ENCODE results near the gene CSTPP1. TPM values are rescaled to one million over a fixed set of nuclear protein-coding genes. Genes with fewer than 3 reads are reported as not detected.

The CSTPP1 gene
- total RNA-seq, 3 donors from 2014 or later (not counting 1 experiment from before 2014, with no cell fraction given) = 16.2 to 17.8 (median 16.9) TPM

- Histone ChIP-seq H3K36me3 (ENCODE audit: control insufficient read depth, insufficient read depth, low read length) (no peaks in the 10 kb centered on the region), H3K9me3 (ENCODE audit: control insufficient read depth, insufficient read depth, low read length) (no peaks in the 10 kb centered on the region), H3K27ac (ENCODE audit: low read length) (peak overlapping the region; percentile 39), H3K4me1 (ENCODE audit: control insufficient read depth, insufficient read depth, low read length) (peaks cover 31% of the 10 kb centered on the region), H3K4me3 (ENCODE audit: low read length) (no peak overlapping the region), H3K27me3 (ENCODE audit: control insufficient read depth, insufficient read depth, low read length) (no peaks in the 10 kb centered on the region)
- Mint-ChIP-seq H3K27me3 (ENCODE audit: low read depth in 2 of 2) (no peaks in the 10 kb centered on the region), H3K4me1 (peaks cover 26 to 30% of the 10 kb centered on the region in 2 donors), H3K4me3 (peak overlapping the region; percentile 64), H3K9me3 (no peaks in the 10 kb centered on the region), H3K36me3 (no peaks in the 10 kb centered on the region), H3K27ac (peak overlapping the region; percentile 64 to 87)
- DNase-seq (peak in 1 of 2 donors; percentile 69), ATAC-seq (peak; percentile 80 to 89 (median 85))
- 34% methylated on average over 18 of the region's 18 CpGs for WGBS (ENCODE audit: insufficient coverage)
- TF ChIP-seq CTCF (IDR thresholded peaks at IDR 0.05) = no peak
- intact Hi-C loops (cut with micrococcal nuclease) = no loop called here
Measured at GRCh38 chr11:47154616-47155570, 218.3 kb downstream of the CSTPP1 start.

GRCh38 chr11:47155879-47156278, 219.3 kb downstream of the CSTPP1 start:
- intact Hi-C loops (cut with micrococcal nuclease) = no loop called here
- Histone ChIP-seq H3K4me3 (ENCODE audit: low read length) (no peak overlapping the region), H3K4me1 (ENCODE audit: control insufficient read depth, insufficient read depth, low read length) (peaks cover 31% of the 10 kb centered on the region), H3K27ac (ENCODE audit: low read length) (no peak overlapping the region), H3K9me3 (ENCODE audit: control insufficient read depth, insufficient read depth, low read length) (no peaks in the 10 kb centered on the region), H3K27me3 (ENCODE audit: control insufficient read depth, insufficient read depth, low read length) (no peaks in the 10 kb centered on the region), H3K36me3 (ENCODE audit: control insufficient read depth, insufficient read depth, low read length) (no peaks in the 10 kb centered on the region)
- H3K36me3 Mint-ChIP-seq = no peaks in the 10 kb centered on the region
- WGBS (ENCODE audit: insufficient coverage) = 91% methylated on average over 4 of the region's 4 CpGs
- H3K4me1 Mint-ChIP-seq = peaks cover 26 to 30% of the 10 kb centered on the region in 2 donors
- no peak for TF ChIP-seq CTCF (IDR thresholded peaks at IDR 0.05)
- no peak overlapping the region for H3K4me3 Mint-ChIP-seq
- ATAC-seq = no peak
- peak overlapping the region in 1 of 2 donors; percentile 87 for H3K27ac Mint-ChIP-seq
- no peak for DNase-seq
- no peaks in the 10 kb centered on the region for H3K9me3 Mint-ChIP-seq
- H3K27me3 Mint-ChIP-seq (ENCODE audit: low read depth in 2 of 2) = no peaks in the 10 kb centered on the region

- DNase-seq = no peak
- H3K4me3 Mint-ChIP-seq = no peak overlapping the region
- Histone ChIP-seq H3K4me1 (ENCODE audit: control insufficient read depth, insufficient read depth, low read length) (peaks cover 31% of the 10 kb centered on the region), H3K36me3 (ENCODE audit: control insufficient read depth, insufficient read depth, low read length) (no peaks in the 10 kb centered on the region), H3K27me3 (ENCODE audit: control insufficient read depth, insufficient read depth, low read length) (no peaks in the 10 kb centered on the region), H3K4me3 (ENCODE audit: low read length) (no peak overlapping the region), H3K9me3 (ENCODE audit: control insufficient read depth, insufficient read depth, low read length) (no peaks in the 10 kb centered on the region), H3K27ac (ENCODE audit: low read length) (no peak overlapping the region)
- H3K27ac Mint-ChIP-seq = no peak overlapping the region
- H3K4me1 Mint-ChIP-seq = peaks cover 26 to 30% of the 10 kb centered on the region in 2 donors
- H3K9me3 Mint-ChIP-seq = no peaks in the 10 kb centered on the region
- 94% methylated on average over 6 of the region's 6 CpGs for WGBS (ENCODE audit: insufficient coverage)
- no peaks in the 10 kb centered on the region for H3K36me3 Mint-ChIP-seq
- ATAC-seq = no peak
- intact Hi-C loops (cut with micrococcal nuclease) = no loop called here
- TF ChIP-seq CTCF (IDR thresholded peaks at IDR 0.05) = no peak
- no peaks in the 10 kb centered on the region for H3K27me3 Mint-ChIP-seq (ENCODE audit: low read depth in 2 of 2)
Measured at GRCh38 chr11:47156333-47156732, 219.8 kb downstream of the CSTPP1 start.
